Body of pancreas (tissue), 4 donors: ENCODE measurements around the gene RABL3.
"Not testable (repeated sequence)": the region's sequence is repeated elsewhere in the genome, so short reads cannot be mapped to it uniquely, and the experiment has no call there.

Experiments
- CTCF ChIP-seq, 7 experiments: fragments of 450-650 bp in 4 of 7; fragments of 200-600 bp in 3 of 7; sonication (generic) in 3 of 7; IDR thresholded peaks; one replicate each; pipeline ENCODE4 v1.5.1; 2016 to 2019; ENCODE audit warnings: antibody characterized with exemption in 7 of 7
- POLR2A ChIP-seq, 3 donors: fragments of 450-650 bp; IDR thresholded peaks; one replicate each; pipeline ENCODE4 v1.6.1; 2016; ENCODE audit warnings: antibody characterized with exemption in 3 of 3, mild to moderate bottlenecking in 2 of 3

GRCh38 chr3:120738006-120738405 is 4.3 kb downstream of the RABL3 start:
- not testable (repeated sequence) for TF ChIP-seq CTCF, POLR2A (IDR thresholded peaks at IDR 0.05)
